ENCODE data around the gene WDR41. TPM values are rescaled to one million over a fixed set of nuclear protein-coding genes. Genes with fewer than 3 reads are reported as not detected.

WDR41 gene
- polyA plus RNA-seq, result 73.5 and 83.0 TPM in 2 replicates

GRCh38 chr5:77491783-77492652 lies at the start of gene WDR41:
TSS of gene WDR41 (minus strand) at chr5:77492316. CDS start at chr5:77492220, 96 bp downstream.

Other genes with a start within 250 kb of the WDR41 start
- gene OTP, start 146.4 kb upstream of the WDR41 start, polyA plus RNA-seq, result not detected in 2 replicates

Data from Purkinje cell (primary cell).